ENCODE data around the gene RS1.

The RS1 gene

DNA sequence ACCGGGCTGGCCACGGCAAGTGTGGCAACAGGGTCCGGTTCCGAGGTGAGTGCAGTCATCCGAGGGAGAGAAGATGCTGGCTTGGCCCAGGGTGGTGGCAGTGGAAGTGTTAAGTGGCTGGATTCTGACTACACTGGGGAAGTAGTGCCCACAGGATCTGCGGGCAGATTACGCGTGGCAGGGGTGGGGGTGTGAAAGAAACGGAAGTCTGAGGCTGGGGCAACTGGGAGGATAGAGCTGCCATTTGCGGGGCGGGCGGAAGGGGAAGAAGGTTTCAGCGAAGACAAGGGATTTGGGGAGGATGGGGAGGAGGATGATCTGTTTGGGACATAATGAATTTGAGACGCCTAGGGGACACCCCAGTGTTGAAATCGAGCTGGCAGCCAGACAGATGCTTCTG is 5.3 kb downstream of the RS1 start:
- no peak for DNase-seq

DNA sequence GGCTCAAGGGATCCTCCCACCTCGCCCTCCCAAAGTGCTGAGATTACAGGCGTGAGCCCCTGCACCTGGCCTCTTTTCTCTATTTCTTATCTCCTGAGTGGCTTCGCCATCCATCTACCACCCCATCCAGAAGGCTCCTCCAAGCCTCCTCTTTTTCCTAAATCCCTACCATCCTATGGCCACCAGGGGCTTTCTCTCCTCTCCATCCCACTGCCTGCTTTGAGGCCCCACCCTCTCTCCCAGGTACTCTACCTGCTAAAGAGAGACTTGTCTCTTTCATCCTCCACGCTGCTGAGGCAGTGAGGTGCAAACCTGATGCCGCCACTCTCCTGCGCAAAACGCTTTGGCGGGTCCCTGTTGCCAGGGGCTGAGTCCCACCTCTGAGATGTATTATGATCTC is 7.0 kb downstream of the RS1 start:
- DNase-seq, result no peak

DNA sequence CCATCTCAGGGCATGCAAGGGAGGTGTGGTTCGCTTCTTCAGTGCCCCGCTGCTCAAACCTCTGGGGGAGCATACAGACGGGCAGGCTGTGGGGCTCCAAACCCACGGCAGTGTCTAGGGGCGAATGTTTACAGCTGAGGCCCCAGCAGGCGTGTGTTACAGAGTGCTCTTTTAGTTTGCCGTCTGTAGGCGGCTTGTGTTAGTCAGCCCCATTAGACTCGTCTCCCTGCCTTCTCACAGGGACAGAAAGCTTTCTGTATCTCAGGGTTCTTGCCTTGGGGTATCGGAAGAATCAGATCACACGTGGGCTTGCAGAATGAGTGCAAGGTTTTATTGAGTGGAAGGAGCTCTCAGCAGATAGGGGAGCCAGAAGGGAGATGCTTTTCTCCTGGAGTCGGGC is 10.6 kb downstream of the RS1 start:
- no peak for DNase-seq

GRCh38 chrX:18654875-18655836 is 16.8 kb downstream of the RS1 start:
- DNase-seq, result no peak

- no peak for DNase-seq
Measured at GRCh38 chrX:18652636-18653035, 19.3 kb downstream of the RS1 start.

DNA sequence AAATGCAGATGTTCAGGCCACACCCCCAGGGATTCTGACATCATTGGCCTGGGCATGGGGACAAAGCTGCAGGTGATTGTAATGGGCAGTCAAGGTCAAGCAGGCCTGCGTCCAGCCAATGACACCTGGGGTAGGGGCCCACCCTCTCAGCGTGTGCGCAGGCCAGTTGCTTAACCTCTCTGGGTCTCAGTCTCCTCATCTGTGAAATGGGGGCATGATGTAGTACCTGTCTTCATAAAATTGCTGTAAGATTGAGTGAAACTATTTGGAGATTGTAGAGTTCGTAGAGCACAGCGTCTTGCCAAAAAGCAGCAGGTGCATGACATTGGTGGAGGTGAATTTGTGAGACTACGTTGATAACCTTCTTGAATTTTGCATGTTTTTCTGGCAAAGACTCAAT is 21.2 kb downstream of the RS1 start:
- no peak for DNase-seq

DNA sequence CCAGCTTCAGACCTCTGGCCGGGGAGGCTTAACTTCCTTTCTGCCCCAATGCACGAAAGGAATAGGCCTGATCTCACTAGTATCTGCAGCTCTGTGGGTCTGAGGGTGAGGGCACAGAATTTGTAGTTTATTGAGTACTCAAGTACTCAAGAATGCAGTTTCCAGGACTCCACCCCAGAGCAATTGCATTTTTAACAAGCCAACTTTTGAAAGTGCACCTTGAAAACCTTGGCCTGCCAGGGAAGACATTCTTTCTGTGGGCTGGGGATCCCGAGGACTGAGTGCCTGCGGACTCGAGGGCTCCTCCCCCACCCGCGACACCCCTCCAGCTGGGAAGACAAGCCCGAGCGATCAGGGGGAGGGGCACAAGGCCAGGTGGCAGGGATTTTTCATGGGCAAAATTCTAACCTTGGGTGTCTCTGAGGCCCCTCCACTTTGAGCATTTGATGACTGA is 22.4 kb downstream of the RS1 start:
- DNase-seq, result no peak

DNA sequence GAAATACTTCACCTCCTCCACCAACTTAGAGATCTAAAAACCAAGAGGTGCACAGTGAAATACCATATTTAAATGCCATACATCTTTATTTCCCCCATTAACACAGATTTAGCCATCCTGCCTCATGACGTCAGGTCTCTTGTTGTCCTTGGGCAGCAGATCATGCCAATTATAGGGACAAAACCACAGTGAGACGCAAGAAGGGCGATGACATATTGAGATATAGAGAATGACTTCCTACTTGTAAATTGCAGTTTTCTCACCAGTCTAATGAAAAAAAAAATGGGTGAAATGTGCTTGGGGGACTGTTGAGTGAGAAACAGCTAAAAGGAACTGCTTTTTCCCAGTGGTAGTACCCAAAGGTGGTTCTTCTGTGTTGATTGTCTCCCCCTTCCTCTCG is 24.3 kb downstream of the RS1 start:
- no peak for DNase-seq

DNA sequence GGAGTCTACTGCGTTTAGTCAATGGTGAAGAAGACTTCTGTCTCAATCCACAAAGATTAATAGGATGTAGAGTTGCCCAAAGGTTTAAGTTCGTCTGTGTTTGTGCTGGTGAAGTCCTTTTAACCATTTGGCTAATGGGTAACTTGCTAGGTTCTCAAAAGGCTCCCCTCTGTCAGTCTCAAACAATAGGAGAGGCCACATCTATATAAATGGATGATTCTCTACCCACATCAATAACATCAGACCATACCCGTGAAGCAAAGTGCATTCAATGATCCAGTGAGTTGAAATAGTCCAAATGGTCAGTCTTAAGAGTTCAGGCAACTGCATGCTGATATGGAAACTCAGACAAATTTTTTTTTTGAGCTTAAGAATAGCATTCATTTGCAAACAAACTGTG is 28.1 kb downstream of the RS1 start:
- DNase-seq, result no peak

GRCh38 chrX:18643243-18643642 is 28.7 kb downstream of the RS1 start:
- DNase-seq, result no peak

DNA sequence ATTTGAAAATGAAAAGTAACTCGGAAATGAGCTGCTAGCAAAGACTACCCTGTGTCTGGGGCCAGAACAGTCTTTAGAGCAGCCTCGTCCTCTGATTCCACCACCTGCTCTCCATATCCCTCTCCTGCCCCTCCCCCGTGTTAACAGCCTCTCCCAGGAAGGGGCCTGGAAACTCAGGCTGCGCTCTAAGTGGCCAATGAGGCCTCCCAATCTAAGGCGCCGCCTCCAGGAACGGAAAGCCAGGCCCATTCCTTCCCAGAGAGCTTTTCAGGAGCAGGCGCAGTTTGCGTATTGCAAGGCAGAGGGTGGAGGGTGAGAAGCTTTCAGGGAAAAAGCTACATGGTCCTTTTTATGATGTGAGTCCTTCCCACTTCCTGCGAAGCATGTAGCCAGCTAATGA is 31.2 kb downstream of the RS1 start:
- DNase-seq, result no peak

GRCh38 chrX:18639280-18639679 is 32.6 kb downstream of the RS1 start:
- DNase-seq, result no peak

GRCh38 chrX:18638398-18638797 is 33.5 kb downstream of the RS1 start:
- no peak for DNase-seq

DNA sequence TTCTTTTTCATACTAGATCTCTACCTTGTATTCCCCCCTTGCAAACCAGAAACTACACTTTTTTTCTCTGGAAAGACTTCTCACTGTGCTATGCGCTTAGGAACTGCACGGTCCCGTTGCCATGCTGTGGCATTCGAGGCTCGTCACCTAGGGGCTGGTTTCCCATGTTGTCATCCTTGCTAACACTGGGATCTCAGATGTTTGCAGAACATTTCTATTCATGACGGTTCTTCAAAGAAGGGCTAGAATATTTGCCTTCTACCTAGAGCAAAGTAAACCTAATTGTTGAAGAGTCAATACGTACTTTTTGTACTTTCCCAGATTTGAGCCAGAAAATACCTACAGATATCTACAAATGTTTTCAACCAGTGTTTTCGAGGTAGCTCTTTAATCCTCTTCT is 41.0 kb downstream of the RS1 start:
- no peak for DNase-seq

DNA sequence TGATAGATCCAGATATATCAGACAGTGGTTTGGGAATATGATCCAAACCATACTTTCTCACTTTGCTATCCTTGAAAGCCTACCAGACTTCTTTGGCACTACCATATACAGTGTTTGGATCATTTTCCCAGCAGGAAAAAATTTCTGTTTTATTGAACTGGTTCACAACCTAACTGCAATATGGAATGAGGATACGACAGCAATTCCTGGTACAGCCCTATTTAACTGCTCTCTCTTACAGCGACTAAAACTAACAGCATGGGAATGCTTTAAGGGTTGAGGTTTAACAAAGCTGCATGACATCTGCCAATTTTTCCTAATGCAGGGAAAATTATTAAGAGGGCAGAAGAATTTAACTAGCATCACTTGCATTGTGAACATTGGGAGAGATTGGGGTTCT is 47.3 kb downstream of the RS1 start:
- DNase-seq, result no peak

DNA sequence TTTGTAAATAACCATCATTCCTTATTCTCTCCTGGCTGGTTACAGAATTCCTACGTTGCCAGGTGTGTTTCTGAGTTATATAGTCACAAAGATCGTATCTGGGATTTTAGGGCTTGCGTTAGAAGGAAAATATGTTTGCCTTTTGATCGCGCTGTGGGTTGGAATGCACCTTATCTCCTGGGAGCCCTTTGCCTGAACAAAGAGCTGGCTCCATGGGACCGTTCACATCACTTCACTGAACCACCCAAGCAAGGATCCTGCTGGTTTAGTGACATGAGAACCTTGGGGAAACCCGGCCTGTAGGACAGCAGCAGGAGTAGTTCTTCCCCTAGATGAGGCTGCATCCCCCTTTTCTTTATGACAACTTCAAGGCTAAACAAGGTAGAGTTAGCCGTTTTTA is 51.6 kb downstream of the RS1 start:
- DNase-seq, result no peak

DNA sequence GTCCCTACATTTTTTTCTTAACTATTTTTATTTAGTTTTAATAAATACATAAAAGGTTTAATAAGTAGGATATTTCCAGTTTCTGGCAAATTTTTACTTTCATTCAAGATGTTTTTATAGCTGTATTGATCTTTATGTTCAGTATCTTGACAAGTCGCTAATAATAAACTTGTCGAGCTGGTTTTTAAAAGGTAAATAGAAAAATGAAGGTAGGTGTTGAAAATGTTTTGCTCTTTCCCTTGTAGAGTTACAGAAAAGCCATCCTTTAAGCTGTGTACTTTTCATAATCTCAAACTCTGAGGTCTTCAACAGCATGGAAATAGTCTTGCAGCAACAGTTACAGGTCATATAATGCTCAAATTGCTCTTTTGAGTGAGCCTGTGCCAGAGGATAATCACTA is 52.6 kb downstream of the RS1 start:
- no peak for DNase-seq

DNA sequence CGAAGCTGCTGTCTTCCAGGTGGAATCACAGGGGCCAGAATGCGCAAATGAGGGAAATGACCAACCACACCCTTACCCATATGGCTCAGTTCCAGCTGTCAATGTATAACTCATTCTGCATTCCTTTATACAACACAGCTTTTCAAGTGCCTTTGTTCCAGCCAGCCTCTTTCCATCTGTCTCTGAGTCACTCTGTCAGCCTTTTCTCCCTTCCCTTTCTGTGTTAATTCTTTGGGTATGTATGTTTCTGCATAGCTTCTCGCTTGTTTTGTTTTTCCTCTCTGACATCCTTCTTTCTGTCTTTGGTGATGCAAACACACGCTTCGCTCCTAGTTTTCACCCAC is 54.5 kb downstream of the RS1 start:
- DNase-seq, result no peak

GRCh38 chrX:18616688-18617406 is 55.1 kb downstream of the RS1 start:
- DNase-seq, result no peak

- DNase-seq, result no peak
Measured at GRCh38 chrX:18613930-18614639, 57.8 kb downstream of the RS1 start.

GRCh38 chrX:18607966-18608365 is 63.9 kb downstream of the RS1 start:
- no peak for DNase-seq

GRCh38 chrX:18598413-18598812 is 73.5 kb downstream of the RS1 start:
- DNase-seq, result no peak

DNA sequence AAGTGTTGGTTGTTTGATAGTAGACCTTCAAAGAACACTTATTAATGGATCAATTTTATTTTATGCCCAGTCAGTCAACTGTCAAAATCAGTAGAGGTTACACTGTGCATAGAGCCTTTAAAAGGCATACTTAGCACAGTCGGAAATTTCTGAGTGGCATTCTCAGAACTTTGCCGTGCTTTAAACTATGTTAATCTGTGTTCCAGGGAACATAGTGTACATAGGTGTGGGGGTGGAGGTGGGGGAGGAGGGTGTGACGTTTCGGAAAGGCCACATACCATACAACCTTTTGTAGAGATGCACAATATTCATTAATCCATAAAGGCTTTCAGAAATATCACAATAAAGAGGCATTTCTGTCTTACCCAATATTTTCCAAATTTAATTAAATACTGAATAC is 75.8 kb downstream of the RS1 start:
- no peak for DNase-seq

DNA sequence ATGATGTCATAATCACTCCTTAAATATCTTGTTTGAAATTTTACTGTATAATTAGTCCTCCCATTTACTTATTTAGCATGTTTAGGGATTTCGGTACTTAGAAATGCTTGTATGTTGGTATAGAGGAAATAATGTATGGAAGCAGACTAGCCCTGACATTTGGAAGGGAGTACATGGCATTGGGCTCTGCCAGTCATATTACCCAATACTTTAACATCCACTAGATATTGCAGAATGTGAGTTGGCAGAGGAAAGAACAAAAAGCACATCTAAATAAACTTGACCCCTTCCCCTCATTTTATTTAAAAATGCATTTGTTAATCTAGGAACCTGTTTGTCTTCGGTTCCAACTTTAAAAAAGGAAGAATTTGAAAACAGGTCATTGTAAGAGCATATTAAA is 77.8 kb downstream of the RS1 start:
- DNase-seq, result no peak
